Hypothalamus (tissue), 51 donors: Measurements from ENCODE around the gene RNGTT.

ENCODE experiments used
- DNase-seq, 51 donors: peaks; one replicate each; lab custom pipeline; 2025; lab: John Stamatoyannopoulos, UW

Gene RNGTT

DNA sequence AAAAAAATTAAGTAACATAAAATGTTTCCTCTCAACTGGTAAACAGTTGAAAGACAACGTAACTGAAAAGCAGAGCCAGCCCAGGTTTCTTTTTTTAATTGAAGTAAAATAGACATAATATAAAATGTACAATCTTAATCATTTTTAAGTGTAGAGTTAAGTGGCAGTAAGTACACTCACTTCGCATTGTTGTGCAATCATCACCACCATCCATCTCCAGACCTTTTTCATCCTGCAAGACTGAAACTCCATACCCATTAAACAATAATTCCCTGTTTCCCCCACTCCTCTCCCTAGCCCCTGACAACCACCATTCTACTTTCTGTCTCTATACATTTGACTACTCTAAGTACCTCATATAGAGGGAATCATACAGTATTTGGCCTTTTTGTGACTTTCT, 395.7 kb downstream of the RNGTT start:
- DNase-seq: no peak

DNA sequence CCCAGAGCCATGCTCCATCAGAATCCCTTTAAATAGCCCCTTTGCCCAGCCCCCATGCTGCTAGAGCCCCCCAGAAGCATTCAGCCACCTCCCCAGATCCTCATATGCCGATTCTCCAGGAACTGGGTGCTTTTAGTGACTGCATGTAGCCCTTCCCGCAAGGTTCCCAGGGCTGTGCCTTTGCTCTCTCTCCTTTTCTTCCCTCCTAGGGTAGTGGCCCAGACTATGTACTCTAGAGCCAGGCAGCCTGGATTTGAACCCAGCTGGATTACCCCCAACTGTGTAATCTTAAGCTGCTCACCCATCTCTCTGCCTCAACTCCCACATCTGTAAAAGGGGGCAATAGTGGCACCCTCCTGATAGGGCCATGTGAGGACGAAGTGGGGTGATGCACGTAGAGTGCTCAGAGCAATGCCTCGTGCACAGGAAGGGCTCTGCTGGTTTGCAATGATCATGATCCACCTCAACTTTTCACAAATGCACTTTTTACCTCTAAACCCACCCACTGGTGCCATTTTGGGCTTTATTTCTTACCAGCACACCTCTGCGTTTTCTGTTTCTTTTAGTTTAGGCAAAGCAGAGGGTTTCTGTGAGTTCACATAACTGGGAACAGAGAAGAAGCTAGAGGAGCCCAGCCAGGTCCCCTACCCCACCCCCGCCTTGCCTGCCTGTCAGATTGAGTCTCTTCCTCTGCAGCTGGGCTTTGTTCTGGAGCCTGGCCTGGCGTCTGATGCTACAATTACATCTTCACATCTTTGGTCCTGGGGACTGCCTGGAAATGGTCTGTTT, 396.5 kb downstream of the RNGTT start:
- no peak for DNase-seq

DNA sequence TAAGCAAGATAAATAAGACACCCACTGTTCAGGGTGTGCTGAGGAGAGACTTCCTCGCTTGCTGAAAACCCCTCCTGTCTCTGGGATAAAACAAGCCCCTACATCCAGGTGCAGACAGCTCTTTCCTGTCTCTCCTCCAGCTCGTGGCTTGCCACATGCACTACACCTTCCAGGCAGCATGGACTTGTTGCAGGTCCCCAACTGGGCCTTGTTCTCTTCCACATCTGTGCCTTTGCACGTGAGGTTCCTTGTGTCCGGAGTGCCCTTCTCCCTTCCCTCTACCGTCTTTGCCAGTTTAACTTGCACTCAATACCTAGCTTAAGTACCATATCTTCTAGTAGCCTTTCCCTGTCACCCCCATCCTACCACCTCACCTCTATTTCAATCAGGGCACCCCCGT, 397.6 kb downstream of the RNGTT start:
- DNase-seq: no peak

DNA sequence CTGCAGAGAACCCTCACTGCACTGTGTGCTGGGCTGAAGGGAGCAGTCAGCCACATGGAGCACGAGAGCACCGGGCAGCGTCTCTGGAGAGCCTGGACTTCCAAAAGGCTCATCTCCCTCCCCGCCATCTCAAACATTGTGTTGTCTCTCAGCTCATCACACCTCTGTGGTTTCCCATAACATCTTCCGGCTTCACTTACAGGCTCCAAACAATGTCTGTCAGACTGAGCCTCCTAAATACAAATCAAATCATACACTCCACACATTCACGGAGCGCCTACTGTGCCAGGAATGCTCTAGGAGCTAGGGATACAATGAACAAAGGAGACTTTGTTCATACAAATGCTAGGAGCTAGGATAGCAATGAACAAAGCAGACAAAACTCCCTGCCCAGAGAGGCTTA, 398.0 kb downstream of the RNGTT start:
- no peak for DNase-seq

DNA sequence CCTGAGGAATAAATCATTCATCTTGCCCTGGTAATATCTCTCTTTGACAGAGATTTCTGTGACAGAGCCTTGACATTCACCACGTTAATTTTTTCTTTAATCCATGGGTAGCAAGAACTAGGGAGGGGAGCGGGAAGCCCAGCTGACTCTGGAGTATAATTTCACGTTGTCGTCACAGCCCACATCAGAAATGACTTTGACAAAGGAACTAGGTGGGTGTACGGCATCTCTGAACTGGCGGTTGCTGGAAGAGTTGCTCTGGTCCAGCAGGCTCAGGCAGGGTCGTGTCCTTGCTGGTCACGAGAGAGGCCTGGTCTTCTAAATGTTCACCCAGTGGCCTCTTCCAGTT, 400.2 kb downstream of the RNGTT start:
- DNase-seq: no peak

DNA sequence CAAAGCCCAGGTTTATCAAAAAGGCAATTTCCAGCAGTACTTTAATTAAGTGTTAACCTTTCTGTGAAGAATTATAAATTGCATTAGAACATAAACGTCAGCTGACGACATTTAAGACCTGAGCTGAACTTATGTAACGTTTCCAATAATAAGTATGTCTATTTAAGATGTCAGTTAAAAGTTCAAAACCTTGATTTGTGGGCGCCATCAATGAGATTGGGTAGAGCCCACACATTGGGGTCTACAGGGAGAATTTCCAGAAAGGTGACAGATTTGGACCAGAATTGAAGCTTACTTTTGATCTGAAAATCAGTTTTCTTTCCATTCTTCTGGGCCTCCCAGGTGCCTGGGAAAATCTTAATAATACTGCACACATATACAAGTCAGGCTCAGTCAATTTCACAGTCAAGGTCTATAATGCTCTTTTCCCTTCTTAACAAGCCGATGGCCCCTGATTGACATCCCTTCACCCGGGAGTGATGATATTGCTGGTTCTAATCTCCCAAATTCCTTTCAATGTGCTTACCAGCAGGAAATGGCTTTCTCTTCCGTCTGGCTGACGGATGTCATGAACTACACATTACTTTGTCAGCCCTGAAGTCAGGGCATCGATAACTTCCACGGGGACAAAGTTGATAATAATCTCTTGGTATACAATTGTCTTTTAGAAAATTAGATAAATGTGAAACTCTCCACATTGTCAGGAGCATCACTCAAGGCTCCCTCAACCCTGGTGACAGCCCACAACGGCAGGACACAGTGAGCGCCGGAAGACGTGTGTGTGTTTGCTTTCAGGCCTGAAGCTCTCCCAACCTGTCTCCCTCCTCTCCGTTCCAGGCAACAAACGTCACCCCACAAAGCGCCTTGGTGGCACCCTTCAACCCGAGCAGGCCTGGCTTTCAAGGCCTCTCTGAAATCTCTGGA, 400.8 kb downstream of the RNGTT start:
- DNase-seq: no peak

DNA sequence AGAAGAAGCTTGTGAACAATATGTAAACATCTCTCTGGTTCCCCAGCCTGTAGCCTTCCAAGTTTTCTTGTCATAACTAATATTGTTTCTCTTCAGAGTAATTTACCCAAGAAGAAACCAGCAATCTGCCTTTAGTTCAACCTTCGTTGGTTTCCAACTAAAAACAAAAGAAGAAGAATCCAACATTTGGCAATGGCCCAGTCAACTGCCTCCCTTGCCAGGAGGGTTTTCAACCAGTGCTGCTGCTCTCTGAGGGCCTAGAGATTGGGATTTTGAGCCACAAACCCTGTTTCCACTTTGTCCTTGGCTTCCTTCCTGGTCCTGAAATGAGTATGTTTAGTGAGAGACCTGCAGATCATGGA, 401.5 kb downstream of the RNGTT start:
- DNase-seq: peak in 13 of 51 donors; percentile 2 to 44 (median 16)

DNA sequence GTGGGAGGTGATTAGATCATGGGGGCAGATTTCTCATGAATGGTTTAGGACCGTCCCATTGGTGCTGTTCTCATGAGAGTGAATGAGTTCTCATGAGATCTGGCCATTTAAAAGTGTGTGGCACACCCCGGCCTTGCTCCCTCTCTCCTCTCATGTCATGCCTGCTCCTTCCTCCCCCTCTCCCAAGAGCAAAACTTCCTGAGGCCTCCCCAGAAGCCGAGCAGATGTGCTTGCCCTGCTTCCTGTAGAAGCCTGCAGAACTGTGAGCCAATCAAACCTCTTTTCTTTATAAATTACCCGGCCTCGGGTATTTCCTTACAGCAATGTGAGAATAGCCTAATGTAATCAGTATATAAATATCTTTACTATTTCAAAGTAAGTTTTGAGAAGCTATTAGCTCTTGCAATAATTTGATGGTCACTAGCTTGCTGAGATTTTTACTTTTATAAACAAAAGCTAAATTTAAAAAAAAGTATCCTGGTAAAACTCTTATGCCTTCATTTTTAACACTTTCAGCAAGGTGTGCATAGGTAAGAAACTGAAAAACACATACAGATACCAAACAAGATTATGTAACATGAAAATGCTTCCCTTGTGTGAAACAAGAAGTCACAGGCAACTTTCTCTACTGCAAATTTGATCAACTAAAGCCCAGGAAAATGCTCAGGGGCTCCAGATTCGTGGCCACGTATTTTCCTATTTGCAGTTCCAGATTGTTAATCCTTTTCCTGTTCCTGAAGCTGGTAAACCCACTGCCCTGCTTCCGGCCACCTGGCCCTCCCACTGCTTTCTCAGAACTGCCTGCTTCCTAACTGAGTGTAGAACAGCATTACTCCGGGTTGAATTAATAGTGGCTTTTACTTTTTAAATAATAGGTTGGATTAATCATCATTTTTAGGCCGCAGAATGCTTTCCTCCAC, 402.1 kb downstream of the RNGTT start:
- no peak for DNase-seq
